Testis (tissue), 5 donors: Measurements from ENCODE around the gene LTB4R2. TPM values are rescaled to one million over a fixed set of nuclear protein-coding genes. Genes with fewer than 3 reads are reported as not detected.

Experiments used
- DNase-seq: peaks from one replicate; pipeline ENCODE4 v3.0.0-alpha.2; 2019
- H3K27ac ChIP-seq, 2 donors: fragments of 200-600 bp; sonication (generic); one replicate each; pipeline ENCODE4 v1.5.1; 2019
- H3K27me3 ChIP-seq: fragments of 200-600 bp; sonication (generic); one replicate; pipeline ENCODE4 v1.5.1; 2019
- H3K36me3 ChIP-seq: fragments of 200-600 bp; sonication (generic); one replicate; pipeline ENCODE4 v1.5.1; 2017; ENCODE audit warnings: low read depth; ENCODE audit errors: missing control alignments
- H3K4me1 ChIP-seq: fragments of 200-600 bp; sonication (generic); one replicate; pipeline ENCODE4 v1.5.1; 2019
- H3K4me3 ChIP-seq, 2 donors: fragments of 200-600 bp; sonication (generic); one replicate each; pipeline ENCODE4 v1.5.1; 2017 to 2019
- H3K9me3 ChIP-seq: fragments of 200-600 bp; sonication (generic); one replicate; pipeline ENCODE4 v1.5.1; 2017
- POLR2A ChIP-seq: fragments of 450-650 bp; IDR thresholded peaks from one replicate; pipeline ENCODE4 v1.6.1; 2017; ENCODE audit warnings: antibody characterized with exemption, mild to moderate bottlenecking, moderate library complexity
- WGBS, 2 donors: methylation state at CpG; one replicate each; pipeline ENCODE4 v1.1.5; 2018; 5-methylcytosine and 5-hydroxymethylcytosine counted together
- intact Hi-C: fragments of 100-400 bp; cut with DNase I; formaldehyde crosslinking; loops from one replicate; pipeline ENCODE4 v1.15.1; 2023; ENCODE audit warnings: low total_unique reads
- long read RNA-seq, 2 donors: transcript quantifications; one replicate each; lab custom pipeline, GENCODE V29; 2026
- polyA plus RNA-seq: library from polyadenylated mRNA; stranded (reverse); fragments of 350-450 nt; fragmentation: Illumina TruSeq; extraction: RNeasy Lipid Tissue Mini Kit (QIAGEN cat#74804); gene quantifications from one replicate; pipeline ENCODE4 v1.2.3, GENCODE V29; 2014; ENCODE audit warnings: low read depth, low replicate concordance; ENCODE audit not compliant: insufficient read depth
- total RNA-seq, 2 donors: library from RNA; depleted of rRNA; stranded (reverse); fragments of >200 nt; gene quantifications; one replicate each; pipeline ENCODE4 v1.2.3, GENCODE V29; 2016
- TF ChIP-seq, protein P1 (sequence below), 3 experiments: fragments of 450-650 bp in 2 of 3; fragments of 200-600 bp in 1 of 3; sonication (generic) in 1 of 3; IDR thresholded peaks; one replicate each; pipeline ENCODE4 v1.5.1; 2016 to 2019; ENCODE audit warnings: antibody characterized with exemption in 3 of 3, mild to moderate bottlenecking in 2 of 3, moderate library complexity in 1 of 3

Gene LTB4R2, protein sequence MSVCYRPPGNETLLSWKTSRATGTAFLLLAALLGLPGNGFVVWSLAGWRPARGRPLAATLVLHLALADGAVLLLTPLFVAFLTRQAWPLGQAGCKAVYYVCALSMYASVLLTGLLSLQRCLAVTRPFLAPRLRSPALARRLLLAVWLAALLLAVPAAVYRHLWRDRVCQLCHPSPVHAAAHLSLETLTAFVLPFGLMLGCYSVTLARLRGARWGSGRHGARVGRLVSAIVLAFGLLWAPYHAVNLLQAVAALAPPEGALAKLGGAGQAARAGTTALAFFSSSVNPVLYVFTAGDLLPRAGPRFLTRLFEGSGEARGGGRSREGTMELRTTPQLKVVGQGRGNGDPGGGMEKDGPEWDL
- total RNA-seq (10 to 100 TPM; 23.4 to 28.1 TPM), polyA plus RNA-seq (4.2 TPM)
- long read RNA-seq, donor 1, transcript LTB4R2-202 (1 exons, 3,092 nt): major isoform, 6 of 6 reads
- long read RNA-seq, donor 1, partial matches to known transcripts: 0 of 6 reads
- long read RNA-seq, donor 1, other reads (novel, unspliced or antisense): 0 of 6 reads
- long read RNA-seq, donor 2, transcript LTB4R2-202 (1 exons, 3,092 nt): major isoform, 7 of 7 reads
- long read RNA-seq, donor 2, partial matches to known transcripts: 0 of 7 reads
- long read RNA-seq, donor 2, other reads (novel, unspliced or antisense): 0 of 7 reads

DNA sequence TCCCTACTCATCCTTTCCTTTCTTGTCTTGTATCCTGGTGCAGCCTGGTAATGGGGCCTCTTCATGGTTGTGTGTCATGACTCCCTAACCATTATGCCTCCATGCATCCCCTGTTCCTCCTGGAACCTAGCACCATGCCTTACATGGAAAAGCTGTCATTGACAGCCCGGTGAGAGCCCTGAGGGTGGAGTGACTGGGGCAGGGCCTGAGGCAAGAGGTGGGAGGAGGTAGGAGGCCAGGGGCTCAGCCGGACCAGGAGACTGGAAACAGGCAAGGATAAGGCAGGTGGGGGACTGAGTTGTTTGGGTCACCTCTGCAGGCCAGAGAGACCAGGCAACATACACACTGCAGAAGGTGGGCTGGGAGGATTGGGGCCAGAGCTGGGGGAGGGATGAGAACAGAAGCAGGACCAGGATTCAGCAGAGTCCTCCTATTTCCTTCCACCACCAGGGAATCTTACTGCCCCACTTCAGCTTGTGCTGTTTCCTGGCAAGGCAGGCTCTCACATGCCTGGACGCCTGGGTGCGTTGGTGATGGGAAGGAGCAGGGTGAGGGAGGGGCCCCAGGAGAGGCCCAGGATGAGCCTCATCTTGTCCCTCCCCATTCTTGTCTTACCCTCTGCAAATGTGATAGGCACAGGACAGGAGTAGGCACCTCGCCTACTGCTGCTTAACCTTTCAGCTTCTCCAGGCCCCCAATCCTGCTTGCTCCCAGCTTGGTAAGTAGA is at the start of gene LTB4R2:
Gene LTB4R2 (plus strand): TSS at position 603 of the 727 bp plus-strand sequence. CDS start 525 bp downstream, outside the sequence.
- 82 to 84% methylated on average over 5 of the region's 5 CpGs for WGBS, 2 donors
- H3K27me3 ChIP-seq: no peaks in the 10 kb centered on the region
- peak within 1 kb of the TSS; percentile 55 to 65 for H3K4me3 ChIP-seq
- H3K9me3 ChIP-seq: no peaks in the 10 kb centered on the region
- H3K4me1 ChIP-seq: peaks cover 15% of the 10 kb centered on the region
- H3K36me3 ChIP-seq: no peaks in the 10 kb centered on the region
- DNase-seq: no peak
- intact Hi-C loops: no loop called here
- no peak for TF ChIP-seq POLR2A
- TF ChIP-seq, protein P1, sequence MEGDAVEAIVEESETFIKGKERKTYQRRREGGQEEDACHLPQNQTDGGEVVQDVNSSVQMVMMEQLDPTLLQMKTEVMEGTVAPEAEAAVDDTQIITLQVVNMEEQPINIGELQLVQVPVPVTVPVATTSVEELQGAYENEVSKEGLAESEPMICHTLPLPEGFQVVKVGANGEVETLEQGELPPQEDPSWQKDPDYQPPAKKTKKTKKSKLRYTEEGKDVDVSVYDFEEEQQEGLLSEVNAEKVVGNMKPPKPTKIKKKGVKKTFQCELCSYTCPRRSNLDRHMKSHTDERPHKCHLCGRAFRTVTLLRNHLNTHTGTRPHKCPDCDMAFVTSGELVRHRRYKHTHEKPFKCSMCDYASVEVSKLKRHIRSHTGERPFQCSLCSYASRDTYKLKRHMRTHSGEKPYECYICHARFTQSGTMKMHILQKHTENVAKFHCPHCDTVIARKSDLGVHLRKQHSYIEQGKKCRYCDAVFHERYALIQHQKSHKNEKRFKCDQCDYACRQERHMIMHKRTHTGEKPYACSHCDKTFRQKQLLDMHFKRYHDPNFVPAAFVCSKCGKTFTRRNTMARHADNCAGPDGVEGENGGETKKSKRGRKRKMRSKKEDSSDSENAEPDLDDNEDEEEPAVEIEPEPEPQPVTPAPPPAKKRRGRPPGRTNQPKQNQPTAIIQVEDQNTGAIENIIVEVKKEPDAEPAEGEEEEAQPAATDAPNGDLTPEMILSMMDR (IDR thresholded peaks at IDR 0.05): no peak
- peak within 1 kb of the TSS; percentile 57 to 80 for H3K27ac ChIP-seq

DNA sequence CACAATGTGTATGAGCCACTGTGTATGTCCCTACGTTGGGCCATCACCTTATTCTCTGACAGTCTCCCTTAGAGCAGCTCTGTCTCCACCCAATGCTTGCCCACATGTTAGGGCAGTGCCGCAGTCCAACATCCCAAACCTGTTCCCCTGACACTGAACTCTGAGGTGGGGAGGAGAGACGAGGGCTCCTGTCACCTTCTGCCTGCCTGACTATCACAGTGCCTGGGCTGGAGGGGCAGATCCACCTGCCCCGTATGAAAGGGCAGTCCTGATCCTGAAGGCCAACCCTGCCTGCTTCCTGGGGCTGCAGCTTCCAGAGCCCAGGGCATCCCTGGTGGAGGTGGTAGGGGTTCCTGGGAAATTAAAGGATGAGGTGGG is 49.2 kb upstream of the LTB4R2 start:
- no peaks in the 10 kb centered on the region for H3K4me1 ChIP-seq
- H3K4me3 ChIP-seq: no peak overlapping the region
- no peaks in the 10 kb centered on the region for H3K9me3 ChIP-seq
- 76 to 94% methylated on average over 3 to 4 of the region's 4 CpGs for WGBS, 2 donors
- no peaks in the 10 kb centered on the region for H3K27me3 ChIP-seq
- no peaks in the 10 kb centered on the region for H3K36me3 ChIP-seq
- intact Hi-C loops: no loop called here
- no peak overlapping the region for H3K27ac ChIP-seq
- no peak for DNase-seq
- TF ChIP-seq POLR2A: no peak
- TF ChIP-seq, protein P1 (IDR thresholded peaks at IDR 0.05): no peak

DNA sequence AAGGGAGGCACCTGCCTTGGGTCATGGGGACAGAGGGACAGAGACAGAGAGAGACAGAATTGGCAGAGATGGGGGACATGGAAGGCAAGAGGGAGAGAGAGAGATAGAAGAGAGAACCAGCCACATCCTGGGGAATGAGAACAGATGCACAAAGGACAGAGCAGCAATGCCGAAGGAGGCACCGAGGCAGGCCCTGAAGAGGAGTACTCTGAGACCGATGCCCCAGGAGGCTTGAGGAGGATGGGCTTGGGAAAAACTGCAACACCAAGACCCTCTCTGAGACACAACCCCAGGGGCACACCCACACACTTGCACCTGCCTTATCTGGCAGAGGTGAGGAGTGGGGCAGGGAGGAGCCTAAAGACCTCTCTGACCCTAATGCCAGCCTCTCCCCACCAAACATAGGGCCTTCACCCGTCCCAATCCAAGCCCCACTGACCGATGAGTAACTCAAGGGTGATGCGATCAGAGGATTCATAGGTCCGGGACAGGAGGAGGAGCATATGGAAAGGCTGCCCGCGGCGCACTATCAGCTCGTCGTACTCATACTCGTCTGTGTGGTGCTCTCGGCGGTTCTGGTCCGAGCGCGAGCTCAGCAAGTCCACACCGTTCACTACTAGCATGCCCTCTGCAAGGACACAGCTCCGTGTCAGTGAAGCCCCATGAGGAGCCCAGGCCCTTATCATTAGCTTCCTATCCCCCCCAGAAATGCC is 48.5 kb upstream of the LTB4R2 start:
- 93 to 96% methylated on average over 20 of the region's 20 CpGs for WGBS, 2 donors
- H3K9me3 ChIP-seq: no peaks in the 10 kb centered on the region
- intact Hi-C loops: no loop called here
- H3K36me3 ChIP-seq: no peaks in the 10 kb centered on the region
- no peaks in the 10 kb centered on the region for H3K27me3 ChIP-seq
- H3K27ac ChIP-seq: no peak overlapping the region
- H3K4me1 ChIP-seq: no peaks in the 10 kb centered on the region
- TF ChIP-seq, protein P1 (IDR thresholded peaks at IDR 0.05): no peak
- H3K4me3 ChIP-seq: no peak overlapping the region
- no peak for DNase-seq

DNA sequence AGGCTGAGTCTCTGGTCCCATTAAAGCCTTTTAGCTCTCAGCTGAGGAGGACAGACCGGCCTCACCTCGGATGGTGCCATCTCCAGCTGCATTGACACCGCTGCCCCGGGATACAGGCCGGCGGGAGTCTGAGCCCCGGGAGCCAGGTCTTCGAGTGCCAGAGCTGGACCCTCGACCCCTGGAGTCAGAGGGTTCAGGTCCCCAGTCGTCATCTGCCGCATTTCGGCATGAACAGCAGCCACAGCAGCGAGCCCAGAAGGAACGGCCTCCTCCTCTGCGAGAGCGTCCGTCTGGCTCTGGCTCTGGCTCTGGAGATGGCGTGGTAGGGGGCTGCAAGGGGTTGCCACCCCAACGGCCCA is 48.0 kb upstream of the LTB4R2 start:
- H3K27me3 ChIP-seq: no peaks in the 10 kb centered on the region
- no peak for TF ChIP-seq POLR2A
- TF ChIP-seq, protein P1 (IDR thresholded peaks at IDR 0.05): no peak
- intact Hi-C loops: no loop called here
- 88 to 94% methylated on average over 7 to 19 of the region's 19 CpGs for WGBS, 2 donors
- no peaks in the 10 kb centered on the region for H3K4me1 ChIP-seq
- no peak overlapping the region for H3K4me3 ChIP-seq
- no peak for DNase-seq
- no peak overlapping the region for H3K27ac ChIP-seq
- no peaks in the 10 kb centered on the region for H3K36me3 ChIP-seq
- H3K9me3 ChIP-seq: no peaks in the 10 kb centered on the region
